Measurements from ENCODE around the gene TFB2M. TPM values are rescaled to one million over a fixed set of nuclear protein-coding genes. Genes with fewer than 3 reads are reported as not detected.

The TFB2M gene
- total and polyA plus RNA-seq, 2 of the 13 experiments (the other 11 are each of a cell fraction or from before 2014, with no cell fraction given): 15.7 to 31.4 TPM

- no peak for TF ChIP-seq HNRNPL (IDR thresholded peaks at IDR 0.05; ENCODE audit: low read depth, low read length)
- TF ChIP-seq KDM5A (IDR thresholded peaks at IDR 0.05; ENCODE audit: borderline replicate concordance, low read length): no peak
- no peak for TF ChIP-seq PRDM10 (CRISPR knock-in tag; IDR thresholded peaks at IDR 0.05; ENCODE audit: low read depth)
- peak; percentile 72 for TF ChIP-seq TCF7 (IDR thresholded peaks at IDR 0.05; ENCODE audit: low read depth)
- TF ChIP-seq ELF3 (CRISPR knock-in tag; IDR thresholded peaks at IDR 0.05): peak; percentile 78
- peak; percentile 22; the same call in 1 of the 2 replicates for TF ChIP-seq ZNF460 (CRISPR knock-in tag; IDR thresholded peaks at IDR 0.05; ENCODE audit: borderline replicate concordance)
- TF ChIP-seq, protein P1, sequence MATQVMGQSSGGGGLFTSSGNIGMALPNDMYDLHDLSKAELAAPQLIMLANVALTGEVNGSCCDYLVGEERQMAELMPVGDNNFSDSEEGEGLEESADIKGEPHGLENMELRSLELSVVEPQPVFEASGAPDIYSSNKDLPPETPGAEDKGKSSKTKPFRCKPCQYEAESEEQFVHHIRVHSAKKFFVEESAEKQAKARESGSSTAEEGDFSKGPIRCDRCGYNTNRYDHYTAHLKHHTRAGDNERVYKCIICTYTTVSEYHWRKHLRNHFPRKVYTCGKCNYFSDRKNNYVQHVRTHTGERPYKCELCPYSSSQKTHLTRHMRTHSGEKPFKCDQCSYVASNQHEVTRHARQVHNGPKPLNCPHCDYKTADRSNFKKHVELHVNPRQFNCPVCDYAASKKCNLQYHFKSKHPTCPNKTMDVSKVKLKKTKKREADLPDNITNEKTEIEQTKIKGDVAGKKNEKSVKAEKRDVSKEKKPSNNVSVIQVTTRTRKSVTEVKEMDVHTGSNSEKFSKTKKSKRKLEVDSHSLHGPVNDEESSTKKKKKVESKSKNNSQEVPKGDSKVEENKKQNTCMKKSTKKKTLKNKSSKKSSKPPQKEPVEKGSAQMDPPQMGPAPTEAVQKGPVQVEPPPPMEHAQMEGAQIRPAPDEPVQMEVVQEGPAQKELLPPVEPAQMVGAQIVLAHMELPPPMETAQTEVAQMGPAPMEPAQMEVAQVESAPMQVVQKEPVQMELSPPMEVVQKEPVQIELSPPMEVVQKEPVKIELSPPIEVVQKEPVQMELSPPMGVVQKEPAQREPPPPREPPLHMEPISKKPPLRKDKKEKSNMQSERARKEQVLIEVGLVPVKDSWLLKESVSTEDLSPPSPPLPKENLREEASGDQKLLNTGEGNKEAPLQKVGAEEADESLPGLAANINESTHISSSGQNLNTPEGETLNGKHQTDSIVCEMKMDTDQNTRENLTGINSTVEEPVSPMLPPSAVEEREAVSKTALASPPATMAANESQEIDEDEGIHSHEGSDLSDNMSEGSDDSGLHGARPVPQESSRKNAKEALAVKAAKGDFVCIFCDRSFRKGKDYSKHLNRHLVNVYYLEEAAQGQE (IDR thresholded peaks at IDR 0.05; ENCODE audit: borderline replicate concordance in 1 of 2, low read depth in 1 of 2, low read length in 2 of 2): peak in 1 of 2 experiments; percentile 43; a peak in 1 of 4 replicates
- TF ChIP-seq SIX4 (CRISPR knock-in tag; IDR thresholded peaks at IDR 0.05): peak; percentile 96
- peak; percentile 84; the same call in 1 of the 2 replicates for TF ChIP-seq CEBPB (IDR thresholded peaks at IDR 0.05; ENCODE audit: borderline replicate concordance, low read depth, low read length)
- TF ChIP-seq HNF1A (IDR thresholded peaks at IDR 0.05; ENCODE audit: low read depth): peak; percentile 51
- peak; percentile 64; the same call in 1 of the 2 replicates for TF ChIP-seq HNF1A (CRISPR knock-in tag; IDR thresholded peaks at IDR 0.05; ENCODE audit: borderline replicate concordance)
- no peak for TF ChIP-seq ARHGAP35 (CRISPR knock-in tag; IDR thresholded peaks at IDR 0.05; ENCODE audit: borderline replicate concordance)
- TF ChIP-seq SALL1 (CRISPR knock-in tag; IDR thresholded peaks at IDR 0.05): peak; percentile 75
- no peak for TF ChIP-seq E2F2 (CRISPR knock-in tag; IDR thresholded peaks at IDR 0.05; ENCODE audit: borderline replicate concordance)
- no peak for TF ChIP-seq RBAK (CRISPR knock-in tag; IDR thresholded peaks at IDR 0.05)
These were observed 17.6 kb upstream of the TFB2M start (continued) for GRCh38 chr1:246583448-246584185.
